GM23338 (cell line): ENCODE data around the gene CACNG7. TPM values are rescaled to one million over a fixed set of nuclear protein-coding genes. Genes with fewer than 3 reads are reported as not detected.

Experiments
- JUNB ChIP-seq: IDR thresholded peaks from one replicate; pipeline ENCODE4 v1.6.1; 2016; ENCODE audit warnings: antibody characterized with exemption; ENCODE audit not compliant: unreplicated experiment
- NANOG ChIP-seq: IDR thresholded peaks from 2 replicates; pipeline ENCODE4 v1.6.1; 2016; ENCODE audit warnings: antibody characterized with exemption, borderline replicate concordance
- POLR2AphosphoS5 ChIP-seq: IDR thresholded peaks from 2 replicates; pipeline ENCODE4 v1.6.1; 2016; ENCODE audit warnings: antibody characterized with exemption, low read depth
- REST ChIP-seq: IDR thresholded peaks from one replicate; pipeline ENCODE4 v1.6.1; 2018; ENCODE audit warnings: antibody characterized with exemption; ENCODE audit not compliant: unreplicated experiment
- ZNF331 ChIP-seq: fragments of 250-450 bp; sonication (Bioruptor Pico); IDR thresholded peaks from 2 replicates; pipeline ENCODE4 v1.5.0; 2020; ENCODE audit warnings: low read depth, mild to moderate bottlenecking, moderate library complexity
- ZNF462 ChIP-seq: fragments of 250-450 bp; sonication (Bioruptor Pico); IDR thresholded peaks from 2 replicates; pipeline ENCODE4 v1.5.0; 2020; ENCODE audit warnings: mild to moderate bottlenecking, moderate library complexity
- polyA plus RNA-seq: library from polyadenylated mRNA; unstranded; fragments of >200 nt; fragmentation: Nextera tagmentation; extraction: Ambion mirVana; gene quantifications from 2 replicates; pipeline ENCODE4 v1.2.1, GENCODE V29; 2016
- total RNA-seq: library from RNA; depleted of rRNA; stranded (reverse); fragments of >200 nt; shearing (Covaris generic); gene quantifications from 2 replicates; pipeline ENCODE4 v1.2.3, GENCODE V29; 2014
- TF ChIP-seq, protein P1 (sequence below): IDR thresholded peaks from 2 replicates; pipeline ENCODE4 v1.6.1; 2016; ENCODE audit warnings: antibody characterized with exemption

Gene CACNG7
- total and polyA plus RNA-seq, 2 experiments from 2014 or later: 9.8 to 15.6 TPM

GRCh38 chr19:53962887-53963431, 53.9 kb downstream of the CACNG7 start, which contains the start of gene CACNG8 (continued):
- TF ChIP-seq ZNF462 (CRISPR knock-in tag) (no peak), JUNB (no peak), ZNF331 (CRISPR knock-in tag) (no peak), POLR2AphosphoS5 (no peak; the same call in 1 of the 2 replicates), REST (no peak), NANOG (no peak)
- TF ChIP-seq, protein P1, sequence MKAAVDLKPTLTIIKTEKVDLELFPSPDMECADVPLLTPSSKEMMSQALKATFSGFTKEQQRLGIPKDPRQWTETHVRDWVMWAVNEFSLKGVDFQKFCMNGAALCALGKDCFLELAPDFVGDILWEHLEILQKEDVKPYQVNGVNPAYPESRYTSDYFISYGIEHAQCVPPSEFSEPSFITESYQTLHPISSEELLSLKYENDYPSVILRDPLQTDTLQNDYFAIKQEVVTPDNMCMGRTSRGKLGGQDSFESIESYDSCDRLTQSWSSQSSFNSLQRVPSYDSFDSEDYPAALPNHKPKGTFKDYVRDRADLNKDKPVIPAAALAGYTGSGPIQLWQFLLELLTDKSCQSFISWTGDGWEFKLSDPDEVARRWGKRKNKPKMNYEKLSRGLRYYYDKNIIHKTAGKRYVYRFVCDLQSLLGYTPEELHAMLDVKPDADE: no peak
